ENCODE results near the gene ARHGAP6. TPM values are rescaled to one million over a fixed set of nuclear protein-coding genes. Genes with fewer than 3 reads are reported as not detected.

Gene ARHGAP6
- total and polyA plus RNA-seq, 9 of the 15 experiments (the other 6 are each of a cell fraction or from before 2014, with no cell fraction given): 12.5 to 63.6 (median 41.8) TPM

- TF ChIP-seq, protein P1, sequence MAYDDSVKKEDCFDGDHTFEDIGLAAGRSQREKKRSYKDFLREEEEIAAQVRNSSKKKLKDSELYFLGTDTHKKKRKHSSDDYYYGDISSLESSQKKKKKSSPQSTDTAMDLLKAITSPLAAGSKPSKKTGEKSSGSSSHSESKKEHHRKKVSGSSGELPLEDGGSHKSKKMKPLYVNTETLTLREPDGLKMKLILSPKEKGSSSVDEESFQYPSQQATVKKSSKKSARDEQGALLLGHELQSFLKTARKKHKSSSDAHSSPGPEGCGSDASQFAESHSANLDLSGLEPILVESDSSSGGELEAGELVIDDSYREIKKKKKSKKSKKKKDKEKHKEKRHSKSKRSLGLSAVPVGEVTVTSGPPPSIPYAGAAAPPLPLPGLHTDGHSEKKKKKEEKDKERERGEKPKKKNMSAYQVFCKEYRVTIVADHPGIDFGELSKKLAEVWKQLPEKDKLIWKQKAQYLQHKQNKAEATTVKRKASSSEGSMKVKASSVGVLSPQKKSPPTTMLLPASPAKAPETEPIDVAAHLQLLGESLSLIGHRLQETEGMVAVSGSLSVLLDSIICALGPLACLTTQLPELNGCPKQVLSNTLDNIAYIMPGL (CRISPR knock-in tag; IDR thresholded peaks at IDR 0.05): no peak
- TF ChIP-seq SMC3 (conservative IDR thresholded peaks at IDR 0.05; ENCODE audit: insufficient read depth, low read depth, low read length): no peak
- no peak for TF ChIP-seq SMARCB1 (IDR thresholded peaks at IDR 0.05; ENCODE audit: insufficient read length, low read depth)
- TF ChIP-seq, protein P2, sequence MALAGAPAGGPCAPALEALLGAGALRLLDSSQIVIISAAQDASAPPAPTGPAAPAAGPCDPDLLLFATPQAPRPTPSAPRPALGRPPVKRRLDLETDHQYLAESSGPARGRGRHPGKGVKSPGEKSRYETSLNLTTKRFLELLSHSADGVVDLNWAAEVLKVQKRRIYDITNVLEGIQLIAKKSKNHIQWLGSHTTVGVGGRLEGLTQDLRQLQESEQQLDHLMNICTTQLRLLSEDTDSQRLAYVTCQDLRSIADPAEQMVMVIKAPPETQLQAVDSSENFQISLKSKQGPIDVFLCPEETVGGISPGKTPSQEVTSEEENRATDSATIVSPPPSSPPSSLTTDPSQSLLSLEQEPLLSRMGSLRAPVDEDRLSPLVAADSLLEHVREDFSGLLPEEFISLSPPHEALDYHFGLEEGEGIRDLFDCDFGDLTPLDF (CRISPR knock-in tag; IDR thresholded peaks at IDR 0.05): no peak
- no peak for TF ChIP-seq NR2C2 (CRISPR knock-in tag; IDR thresholded peaks at IDR 0.05)
- no peak for TF ChIP-seq NR2C2 (tag; IDR thresholded peaks at IDR 0.05)
- TF ChIP-seq FOSL1 (tag; conservative IDR thresholded peaks at IDR 0.05): 0 out of 2 replicates have a peak, but pooled peaks have one; percentile 24
- 0 out of 4 replicates have a peak, but pooled peaks of 1 of the 2 experiments have one; percentile 30 for TF ChIP-seq MAZ (CRISPR knock-in tag; conservative IDR thresholded peaks at IDR 0.05 in 1 of 2, IDR thresholded peaks at IDR 0.05 in 1 of 2)
- no peak for TF ChIP-seq FOXP1 (CRISPR knock-in tag; IDR thresholded peaks at IDR 0.05)
- TF ChIP-seq PTBP1 (IDR thresholded peaks at IDR 0.05; ENCODE audit: low read depth, low read length): no peak
- no peak for TF ChIP-seq BRD9 (IDR thresholded peaks at IDR 0.05; ENCODE audit: low read depth, partially characterized antibody)
- TF ChIP-seq LCOR (CRISPR knock-in tag; IDR thresholded peaks at IDR 0.05): 0 out of 2 replicates have a peak, but pooled peaks have one; percentile 25
- peak; percentile 56; the same call in 1 of the 2 replicates for TF ChIP-seq NFE2L1 (tag; IDR thresholded peaks at IDR 0.05; ENCODE audit: borderline replicate concordance, low read depth)
- TF ChIP-seq ZBTB1 (CRISPR knock-in tag; IDR thresholded peaks at IDR 0.05; ENCODE audit: borderline replicate concordance, low read depth): no peak
- no peak for TF ChIP-seq THRA (IDR thresholded peaks at IDR 0.05)
- no peak for TF ChIP-seq MCM3 (IDR thresholded peaks at IDR 0.05)
- no peak for TF ChIP-seq JUNB (CRISPR knock-in tag; conservative IDR thresholded peaks at IDR 0.05)
- no peak for TF ChIP-seq STAG1 (CRISPR knock-in tag; IDR thresholded peaks at IDR 0.05; ENCODE audit: borderline replicate concordance)
- TF ChIP-seq, protein P3, sequence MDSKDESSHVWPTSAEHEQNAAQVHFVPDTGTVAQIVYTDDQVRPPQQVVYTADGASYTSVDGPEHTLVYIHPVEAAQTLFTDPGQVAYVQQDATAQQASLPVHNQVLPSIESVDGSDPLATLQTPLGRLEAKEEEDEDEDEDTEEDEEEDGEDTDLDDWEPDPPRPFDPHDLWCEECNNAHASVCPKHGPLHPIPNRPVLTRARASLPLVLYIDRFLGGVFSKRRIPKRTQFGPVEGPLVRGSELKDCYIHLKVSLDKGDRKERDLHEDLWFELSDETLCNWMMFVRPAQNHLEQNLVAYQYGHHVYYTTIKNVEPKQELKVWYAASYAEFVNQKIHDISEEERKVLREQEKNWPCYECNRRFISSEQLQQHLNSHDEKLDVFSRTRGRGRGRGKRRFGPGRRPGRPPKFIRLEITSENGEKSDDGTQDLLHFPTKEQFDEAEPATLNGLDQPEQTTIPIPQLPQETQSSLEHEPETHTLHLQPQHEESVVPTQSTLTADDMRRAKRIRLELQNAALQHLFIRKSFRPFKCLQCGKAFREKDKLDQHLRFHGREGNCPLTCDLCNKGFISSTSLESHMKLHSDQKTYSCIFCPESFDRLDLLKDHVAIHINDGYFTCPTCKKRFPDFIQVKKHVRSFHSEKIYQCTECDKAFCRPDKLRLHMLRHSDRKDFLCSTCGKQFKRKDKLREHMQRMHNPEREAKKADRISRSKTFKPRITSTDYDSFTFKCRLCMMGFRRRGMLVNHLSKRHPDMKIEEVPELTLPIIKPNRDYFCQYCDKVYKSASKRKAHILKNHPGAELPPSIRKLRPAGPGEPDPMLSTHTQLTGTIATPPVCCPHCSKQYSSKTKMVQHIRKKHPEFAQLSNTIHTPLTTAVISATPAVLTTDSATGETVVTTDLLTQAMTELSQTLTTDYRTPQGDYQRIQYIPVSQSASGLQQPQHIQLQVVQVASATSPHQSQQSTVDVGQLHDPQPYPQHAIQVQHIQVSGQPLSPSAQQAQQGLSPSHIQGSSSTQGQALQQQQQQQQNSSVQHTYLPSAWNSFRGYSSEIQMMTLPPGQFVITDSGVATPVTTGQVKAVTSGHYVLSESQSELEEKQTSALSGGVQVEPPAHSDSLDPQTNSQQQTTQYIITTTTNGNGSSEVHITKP (IDR thresholded peaks at IDR 0.05; ENCODE audit: partially characterized antibody): no peak
Measured at GRCh38 chrX:11588097-11588496, 77.6 kb downstream of the ARHGAP6 start (continued).
